Measurements from ENCODE around the gene LYRM9. TPM values are rescaled to one million over a fixed set of nuclear protein-coding genes. Genes with fewer than 3 reads are reported as not detected.
"Not testable (repeated sequence)": the region's sequence is repeated elsewhere in the genome, so short reads cannot be mapped to it uniquely, and the experiment has no call there.

Gene LYRM9
- total RNA-seq, 1 experiment from 2014 or later, result 6.4 TPM

GRCh38 chr17:27891841-27892240 lies 1.3 kb downstream of the LYRM9 start:
- peaks cover 4% of the 10 kb centered on the region for H3K9me3 Mint-ChIP-seq (ENCODE audit: unreplicated experiment)
- POLR2A ChIA-PET, result interaction anchor here (1.7 kb wide), 1 partner anchor 428 kb away, joined by 4 read pairs; no protein-coding TSS in a partner anchor
- DNase-seq (ENCODE audit: unreplicated experiment), result no peak
- H3K27me3 Mint-ChIP-seq (ENCODE audit: insufficient read depth, unreplicated experiment), result peaks cover 20% of the 10 kb centered on the region
- no peak for TF ChIP-seq CTCF (IDR thresholded peaks at IDR 0.05; ENCODE audit: unreplicated experiment)
- no peaks in the 10 kb centered on the region for H3K36me3 Mint-ChIP-seq (ENCODE audit: insufficient read depth, unreplicated experiment)
- H3K27ac Mint-ChIP-seq (ENCODE audit: low read depth, unreplicated experiment), result no peak overlapping the region
- no peak overlapping the region for H3K4me3 Mint-ChIP-seq (ENCODE audit: unreplicated experiment)
- BruUV-seq (replicated peaks), result no TSS peak
- intact Hi-C loops (cut with micrococcal nuclease), result loop anchor here (2.0 kb wide), 1 partner anchor 149 kb away; no protein-coding TSS in a partner anchor
- peaks cover 5% of the 10 kb centered on the region for H3K4me1 Mint-ChIP-seq (ENCODE audit: insufficient read depth, unreplicated experiment)
- CTCF ChIA-PET, result interaction anchor here (0.6 to 4.3 kb wide), 9 partner anchors 7 to 243 kb away, joined by 3 to 62 read pairs (median 5); no protein-coding TSS in a partner anchor

GRCh38 chr17:27889711-27890251 lies 3.4 kb downstream of the LYRM9 start:
- TF ChIP-seq CTCF (IDR thresholded peaks at IDR 0.05; ENCODE audit: unreplicated experiment), result no peak
- no peak overlapping the region for H3K4me3 Mint-ChIP-seq (ENCODE audit: unreplicated experiment)
- CTCF ChIA-PET, result interaction anchor here (1.8 to 2.8 kb wide), 2 partner anchors 10 to 134 kb away, joined by 9 to 13 read pairs; no protein-coding TSS in a partner anchor
- no peak overlapping the region for H3K27ac Mint-ChIP-seq (ENCODE audit: low read depth, unreplicated experiment)
- H3K4me1 Mint-ChIP-seq (ENCODE audit: insufficient read depth, unreplicated experiment), result peaks cover 5% of the 10 kb centered on the region
- no TSS peak for BruUV-seq (replicated peaks)
- H3K27me3 Mint-ChIP-seq (ENCODE audit: insufficient read depth, unreplicated experiment), result no peaks in the 10 kb centered on the region
- POLR2A ChIA-PET, result no interaction called here
- intact Hi-C loops (cut with micrococcal nuclease), result no loop called here
- no peak for DNase-seq (ENCODE audit: unreplicated experiment)
- no peaks in the 10 kb centered on the region for H3K36me3 Mint-ChIP-seq (ENCODE audit: insufficient read depth, unreplicated experiment)
- H3K9me3 Mint-ChIP-seq (ENCODE audit: unreplicated experiment), result peaks cover 7% of the 10 kb centered on the region

- Mint-ChIP-seq H3K9me3 (ENCODE audit: unreplicated experiment) (peaks cover 7% of the 10 kb centered on the region), H3K4me3 (ENCODE audit: unreplicated experiment) (no peak overlapping the region), H3K27ac (ENCODE audit: low read depth, unreplicated experiment) (no peak overlapping the region), H3K27me3 (ENCODE audit: insufficient read depth, unreplicated experiment) (no peaks in the 10 kb centered on the region), H3K4me1 (ENCODE audit: insufficient read depth, unreplicated experiment) (peaks cover 5% of the 10 kb centered on the region), H3K36me3 (ENCODE audit: insufficient read depth, unreplicated experiment) (no peaks in the 10 kb centered on the region)
- no TSS peak for BruUV-seq (replicated peaks)
- no peak for TF ChIP-seq CTCF (IDR thresholded peaks at IDR 0.05; ENCODE audit: unreplicated experiment)
- POLR2A ChIA-PET, result no interaction called here
- CTCF ChIA-PET, result interaction anchor here (0.6 to 2.8 kb wide), 5 partner anchors 9 to 133 kb away, joined by 3 to 13 read pairs (median 6); no protein-coding TSS in a partner anchor
- no peak for DNase-seq (ENCODE audit: unreplicated experiment)
- intact Hi-C loops (cut with micrococcal nuclease), result no loop called here
Measured at GRCh38 chr17:27888945-27889344, 4.2 kb downstream of the LYRM9 start.

GRCh38 chr17:27888067-27888466 lies 5.1 kb downstream of the LYRM9 start:
- no TSS peak for BruUV-seq (replicated peaks)
- H3K9me3 Mint-ChIP-seq (ENCODE audit: unreplicated experiment), result peaks cover 7% of the 10 kb centered on the region
- H3K36me3 Mint-ChIP-seq (ENCODE audit: insufficient read depth, unreplicated experiment), result no peaks in the 10 kb centered on the region
- H3K4me1 Mint-ChIP-seq (ENCODE audit: insufficient read depth, unreplicated experiment), result no peaks in the 10 kb centered on the region
- POLR2A ChIA-PET, result no interaction called here
- TF ChIP-seq CTCF (IDR thresholded peaks at IDR 0.05; ENCODE audit: unreplicated experiment), result no peak
- DNase-seq (ENCODE audit: unreplicated experiment), result no peak
- H3K4me3 Mint-ChIP-seq (ENCODE audit: unreplicated experiment), result no peak overlapping the region
- H3K27me3 Mint-ChIP-seq (ENCODE audit: insufficient read depth, unreplicated experiment), result no peaks in the 10 kb centered on the region
- H3K27ac Mint-ChIP-seq (ENCODE audit: low read depth, unreplicated experiment), result no peak overlapping the region
- CTCF ChIA-PET, result interaction anchor here (0.6 to 2.8 kb wide), 4 partner anchors 8 to 134 kb away, joined by 3 to 13 read pairs (median 8); no protein-coding TSS in a partner anchor
- intact Hi-C loops (cut with micrococcal nuclease), result no loop called here

GRCh38 chr17:27886348-27886906 lies 6.7 kb downstream of the LYRM9 start:
- POLR2A ChIA-PET; H3K27ac Mint-ChIP-seq (ENCODE audit: low read depth, unreplicated experiment); intact Hi-C loops (cut with micrococcal nuclease); H3K36me3 Mint-ChIP-seq (ENCODE audit: insufficient read depth, unreplicated experiment); BruUV-seq (replicated peaks); H3K9me3 Mint-ChIP-seq (ENCODE audit: unreplicated experiment); H3K4me3 Mint-ChIP-seq (ENCODE audit: unreplicated experiment); DNase-seq (ENCODE audit: unreplicated experiment); H3K4me1 Mint-ChIP-seq (ENCODE audit: insufficient read depth, unreplicated experiment); H3K27me3 Mint-ChIP-seq (ENCODE audit: insufficient read depth, unreplicated experiment): not testable (repeated sequence)
- CTCF ChIA-PET, result interaction anchor here (1.9 to 14.1 kb wide), 2 partner anchors 82 to 127 kb away, joined by 8 to 445 read pairs; partner anchors contain the start of gene NOS2
